Neutrophil (primary cell): ENCODE measurements around the gene R3HDM4.
A peak's percentile ranks its signal among the peaks of the same experiment; 100 is the strongest.

ENCODE experiments used
- H3K27ac ChIP-seq: fragments of 200-600 bp; sonication (generic); 2 replicates; pipeline ENCODE4 v1.5.1; 2016; ENCODE audit warnings: mild to moderate bottlenecking, moderate library complexity
- H3K27me3 ChIP-seq: fragments of 200-600 bp; sonication (generic); 2 replicates; pipeline ENCODE4 v1.6.0; 2016; ENCODE audit warnings: mild to moderate bottlenecking
- H3K36me3 ChIP-seq: fragments of 200-600 bp; sonication (generic); 2 replicates; pipeline ENCODE4 v1.5.1; 2017
- H3K4me1 ChIP-seq, 2 experiments: fragments of 200-600 bp in 1 of 2; sonication (generic) in 1 of 2; 1 replicate in 1 of 2; 2 replicates in 1 of 2; pipeline versions ENCODE4 v1.5.1 to v1.6.1; 2013 to 2016; ENCODE audit warnings: low read depth in 1 of 2, low read length in 1 of 2, mild to moderate bottlenecking in 1 of 2, moderate library complexity in 1 of 2; ENCODE audit not compliant: control insufficient read depth in 1 of 2, insufficient read depth in 1 of 2
- H3K4me3 ChIP-seq, 2 experiments: fragments of 200-600 bp in 1 of 2; sonication (generic) in 1 of 2; 1 replicate in 1 of 2; 2 replicates in 1 of 2; pipeline ENCODE4 v1.5.1; 2013 to 2016; ENCODE audit warnings: low read depth in 1 of 2, low read length in 1 of 2, mild to moderate bottlenecking in 1 of 2, moderate library complexity in 1 of 2
- H3K9me3 ChIP-seq: fragments of 200-600 bp; sonication (generic); 2 replicates; pipeline ENCODE4 v1.5.1; 2016
- TF ChIP-seq, protein P1 (sequence below): fragments of 200-600 bp; sonication (generic); IDR thresholded peaks from 2 replicates; pipeline ENCODE4 v1.5.1; 2016; ENCODE audit warnings: antibody characterized with exemption

The R3HDM4 gene

DNA sequence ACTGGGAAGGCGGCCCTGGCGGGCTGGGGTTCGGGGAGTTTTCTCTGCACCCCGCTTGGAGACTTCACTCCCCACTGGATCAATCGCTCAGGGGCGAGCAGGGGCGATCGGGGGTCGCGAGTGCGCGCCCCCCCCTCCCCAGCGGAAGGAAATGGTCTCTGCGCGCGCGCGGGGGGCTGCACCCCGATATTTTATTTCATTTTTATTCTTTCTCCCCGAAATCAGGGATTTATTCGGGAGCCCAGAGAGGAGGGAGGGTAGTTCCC lies 13.2 kb upstream of the R3HDM4 start:
- peaks cover 24% of the 10 kb centered on the region for H3K36me3 ChIP-seq
- TF ChIP-seq, protein P1, sequence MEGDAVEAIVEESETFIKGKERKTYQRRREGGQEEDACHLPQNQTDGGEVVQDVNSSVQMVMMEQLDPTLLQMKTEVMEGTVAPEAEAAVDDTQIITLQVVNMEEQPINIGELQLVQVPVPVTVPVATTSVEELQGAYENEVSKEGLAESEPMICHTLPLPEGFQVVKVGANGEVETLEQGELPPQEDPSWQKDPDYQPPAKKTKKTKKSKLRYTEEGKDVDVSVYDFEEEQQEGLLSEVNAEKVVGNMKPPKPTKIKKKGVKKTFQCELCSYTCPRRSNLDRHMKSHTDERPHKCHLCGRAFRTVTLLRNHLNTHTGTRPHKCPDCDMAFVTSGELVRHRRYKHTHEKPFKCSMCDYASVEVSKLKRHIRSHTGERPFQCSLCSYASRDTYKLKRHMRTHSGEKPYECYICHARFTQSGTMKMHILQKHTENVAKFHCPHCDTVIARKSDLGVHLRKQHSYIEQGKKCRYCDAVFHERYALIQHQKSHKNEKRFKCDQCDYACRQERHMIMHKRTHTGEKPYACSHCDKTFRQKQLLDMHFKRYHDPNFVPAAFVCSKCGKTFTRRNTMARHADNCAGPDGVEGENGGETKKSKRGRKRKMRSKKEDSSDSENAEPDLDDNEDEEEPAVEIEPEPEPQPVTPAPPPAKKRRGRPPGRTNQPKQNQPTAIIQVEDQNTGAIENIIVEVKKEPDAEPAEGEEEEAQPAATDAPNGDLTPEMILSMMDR, result no peak
- peaks cover 4% of the 10 kb centered on the region for H3K27me3 ChIP-seq
- H3K4me3 ChIP-seq, result peak overlapping the region; percentile 94 to 95
- peak overlapping the region; percentile 95 for H3K27ac ChIP-seq
- no peaks in the 10 kb centered on the region for H3K9me3 ChIP-seq
- peaks cover 45 to 70% of the 10 kb centered on the region in 2 experiments for H3K4me1 ChIP-seq

DNA sequence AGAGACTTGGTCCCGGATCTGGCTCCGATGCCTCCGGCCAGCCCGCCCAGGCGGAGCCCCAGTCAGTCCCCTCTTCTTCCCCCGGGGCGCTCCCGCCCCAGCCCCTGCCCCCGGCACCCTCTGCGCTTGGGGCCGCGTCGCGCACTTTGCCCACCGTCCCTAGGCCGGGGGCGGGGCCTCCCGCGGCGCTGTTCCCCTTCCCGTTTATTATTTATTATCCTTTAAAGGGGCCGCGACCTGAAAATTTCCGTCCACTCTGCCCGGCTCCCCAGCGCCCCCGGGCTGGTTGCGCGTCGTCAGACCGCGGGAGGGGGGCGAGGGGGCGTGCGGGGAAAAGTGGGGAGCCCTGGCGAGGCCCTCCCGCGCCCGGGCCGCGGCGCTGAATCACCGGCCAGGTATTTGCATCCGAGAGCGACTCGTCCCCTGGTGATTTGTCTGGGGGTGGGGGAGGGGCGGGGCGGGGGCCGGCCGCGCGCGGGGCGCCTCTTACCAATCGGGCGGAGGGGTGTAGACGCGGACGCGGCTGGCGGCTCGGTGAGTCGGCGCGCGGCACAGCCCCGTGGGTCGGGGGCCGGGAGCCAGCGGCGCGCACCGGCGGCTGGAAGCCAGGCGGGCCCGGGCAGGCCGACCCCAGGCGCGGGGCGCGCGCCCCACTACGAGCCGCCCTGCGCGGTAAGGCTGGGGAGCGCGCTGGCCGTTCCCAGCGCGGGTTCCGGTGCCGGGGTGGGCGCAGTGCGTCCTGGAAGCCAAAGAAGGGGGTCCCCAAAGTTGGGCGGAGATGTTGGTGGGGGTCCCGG lies 12.7 kb upstream of the R3HDM4 start, which contains the start of gene ARID3A:
Gene ARID3A, plus strand, starts transcription at position 510 of the 797 bp plus-strand sequence. CDS start 3,494 bp downstream, outside the sequence.
- peak within 1 kb of the TSS; percentile 95 for H3K27ac ChIP-seq
- no peaks in the 10 kb centered on the region for H3K9me3 ChIP-seq
- H3K4me3 ChIP-seq, result peak within 1 kb of the TSS; percentile 94 to 95
- peaks cover 9% of the 10 kb centered on the region for H3K27me3 ChIP-seq
- peaks cover 44 to 70% of the 10 kb centered on the region in 2 experiments for H3K4me1 ChIP-seq
- TF ChIP-seq, protein P1, result peak; percentile 23
- H3K36me3 ChIP-seq, result peaks cover 18% of the 10 kb centered on the region

DNA sequence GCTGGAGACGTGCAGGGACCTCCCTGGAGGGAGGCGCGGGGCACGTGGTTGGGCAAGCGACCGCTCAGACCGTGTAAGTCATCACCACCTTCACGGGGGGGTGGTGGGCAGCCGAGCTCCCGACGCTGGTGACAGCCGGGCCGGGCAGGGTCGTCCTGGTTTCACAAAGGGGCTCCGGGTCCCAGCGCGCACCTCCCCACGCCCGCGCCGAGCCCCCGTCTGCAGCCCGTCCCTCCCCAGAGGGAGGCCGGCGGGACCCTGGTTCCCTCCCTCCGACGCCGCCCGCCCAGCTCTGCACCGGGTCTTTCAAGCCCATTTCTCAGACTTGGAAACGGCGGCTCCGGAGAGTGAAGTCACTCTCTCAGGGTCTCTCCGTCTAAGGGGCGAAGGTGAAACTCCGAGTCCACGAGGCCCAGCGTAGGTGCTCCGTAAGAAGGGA lies 12.1 kb upstream of the R3HDM4 start:
- peaks cover 48 to 72% of the 10 kb centered on the region in 2 experiments for H3K4me1 ChIP-seq
- TF ChIP-seq, protein P1, result no peak

DNA sequence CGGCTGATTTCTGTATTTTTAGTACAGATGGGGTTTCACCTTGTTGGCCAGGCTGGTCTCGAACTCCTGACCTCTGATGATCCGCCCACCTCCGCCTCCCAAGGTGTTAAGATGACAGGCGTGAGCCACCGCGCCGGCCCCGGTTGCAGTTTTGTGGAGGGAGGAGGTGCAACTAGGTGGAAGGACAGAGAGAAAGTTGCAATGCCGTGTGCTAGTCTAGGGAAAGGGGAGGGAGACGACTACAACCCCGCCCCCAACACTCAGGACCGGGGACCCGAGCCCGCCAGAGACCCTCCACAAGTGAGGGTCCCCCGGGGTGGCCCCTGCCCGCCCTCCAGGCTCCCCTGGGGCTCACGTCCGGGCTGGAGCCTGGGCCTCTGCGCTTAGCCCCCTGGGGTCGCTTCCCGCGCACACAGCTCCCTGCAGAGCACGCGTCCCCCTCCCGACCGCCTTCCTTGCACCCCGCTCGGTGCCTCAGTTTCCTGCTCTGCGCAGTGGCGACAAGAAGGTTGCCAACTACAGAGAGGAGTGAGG lies 11.6 kb upstream of the R3HDM4 start:
- peak overlapping the region; percentile 94 to 95 for H3K4me3 ChIP-seq
- peak overlapping the region; percentile 95 for H3K27ac ChIP-seq
- TF ChIP-seq, protein P1, result no peak
- H3K36me3 ChIP-seq, result peaks cover 7% of the 10 kb centered on the region
- no peaks in the 10 kb centered on the region for H3K9me3 ChIP-seq
- peaks cover 48 to 72% of the 10 kb centered on the region in 2 experiments for H3K4me1 ChIP-seq
- H3K27me3 ChIP-seq, result peaks cover 20% of the 10 kb centered on the region

More for the DNA sequence above, 12.1 kb upstream of the R3HDM4 start:
- H3K27me3 ChIP-seq, result peaks cover 16% of the 10 kb centered on the region
- H3K36me3 ChIP-seq, result peaks cover 12% of the 10 kb centered on the region
- peak overlapping the region; percentile 94 to 95 for H3K4me3 ChIP-seq
- H3K9me3 ChIP-seq, result no peaks in the 10 kb centered on the region
- peak overlapping the region; percentile 95 for H3K27ac ChIP-seq

DNA sequence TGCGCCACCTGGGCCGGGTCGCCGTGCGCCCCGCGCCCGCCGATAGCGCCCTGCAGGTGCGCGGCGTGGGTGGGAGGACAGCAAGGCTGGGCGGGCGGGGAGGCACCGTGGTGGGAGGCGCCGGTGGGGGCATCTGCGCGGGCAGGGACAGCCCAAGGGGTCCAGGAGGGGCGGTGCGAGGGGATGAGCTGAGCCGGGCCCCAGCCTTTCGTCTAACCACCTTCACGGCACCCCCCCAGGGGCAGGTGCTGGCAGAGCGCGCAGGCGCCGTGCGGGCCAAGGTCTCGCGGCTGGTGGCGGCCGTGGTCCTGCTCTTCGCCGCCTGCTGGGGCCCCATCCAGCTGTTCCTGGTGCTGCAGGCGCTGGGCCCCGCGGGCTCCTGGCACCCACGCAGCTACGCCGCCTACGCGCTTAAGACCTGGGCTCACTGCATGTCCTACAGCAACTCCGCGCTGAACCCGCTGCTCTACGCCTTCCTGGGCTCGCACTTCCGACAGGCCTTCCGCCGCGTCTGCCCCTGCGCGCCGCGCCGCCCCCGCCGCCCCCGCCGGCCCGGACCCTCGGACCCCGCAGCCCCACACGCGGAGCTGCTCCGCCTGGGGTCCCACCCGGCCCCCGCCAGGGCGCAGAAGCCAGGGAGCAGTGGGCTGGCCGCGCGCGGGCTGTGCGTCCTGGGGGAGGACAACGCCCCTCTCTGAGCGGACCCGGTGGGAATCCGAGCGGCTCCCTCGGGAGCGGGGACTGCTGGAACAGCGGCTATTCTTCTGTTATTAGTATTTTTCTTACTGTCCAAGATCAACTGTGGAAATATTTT lies 7.2 kb upstream of the R3HDM4 start:
- Histone ChIP-seq H3K4me3 (peak overlapping the region; percentile 27 to 50), H3K36me3 (no peaks in the 10 kb centered on the region), H3K9me3 (no peaks in the 10 kb centered on the region), H3K27ac (peak overlapping the region; percentile 4), H3K27me3 (peaks cover 57% of the 10 kb centered on the region), H3K4me1 (peaks cover 61 to 85% of the 10 kb centered on the region in 2 experiments)
- TF ChIP-seq, protein P1, result no peak
